OCI-LY3 (cell line): ENCODE results near the gene APBA1.

Experiments
- EZH2phosphoT487 ChIP-seq: fragments of 200-600 bp; shearing (Covaris generic); IDR thresholded peaks from 2 replicates; pipeline ENCODE4 v1.6.1; 2018; ENCODE audit warnings: antibody characterized with exemption, mixed run types, low read depth
- TF ChIP-seq, protein P1 (sequence below): fragments of 200-600, 300-600 bp; sonication (generic); IDR thresholded peaks from 2 replicates; pipeline ENCODE4 v1.5.1; 2014; ENCODE audit warnings: antibody characterized with exemption, low read length, low read depth

DNA sequence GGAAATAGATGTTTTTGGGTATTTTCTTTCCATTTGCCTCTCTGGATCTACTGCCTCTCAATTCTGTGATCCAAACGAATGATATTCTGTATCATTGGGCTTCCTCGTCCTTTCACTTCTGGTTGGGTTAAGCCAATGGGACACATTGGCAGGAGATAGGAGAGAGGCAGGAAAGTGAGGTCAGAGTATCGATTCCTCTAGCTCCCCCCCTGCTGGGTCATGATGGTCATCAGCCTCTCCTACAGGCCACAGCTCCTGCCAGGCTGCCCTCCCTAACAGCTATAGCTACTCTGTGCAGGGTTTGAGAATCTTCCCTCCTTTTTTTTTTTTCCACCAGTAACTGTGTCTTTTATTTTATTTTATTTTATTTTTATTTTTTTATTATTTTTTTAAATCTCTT, 39.4 kb downstream of the APBA1 start:
- TF ChIP-seq, protein P1, sequence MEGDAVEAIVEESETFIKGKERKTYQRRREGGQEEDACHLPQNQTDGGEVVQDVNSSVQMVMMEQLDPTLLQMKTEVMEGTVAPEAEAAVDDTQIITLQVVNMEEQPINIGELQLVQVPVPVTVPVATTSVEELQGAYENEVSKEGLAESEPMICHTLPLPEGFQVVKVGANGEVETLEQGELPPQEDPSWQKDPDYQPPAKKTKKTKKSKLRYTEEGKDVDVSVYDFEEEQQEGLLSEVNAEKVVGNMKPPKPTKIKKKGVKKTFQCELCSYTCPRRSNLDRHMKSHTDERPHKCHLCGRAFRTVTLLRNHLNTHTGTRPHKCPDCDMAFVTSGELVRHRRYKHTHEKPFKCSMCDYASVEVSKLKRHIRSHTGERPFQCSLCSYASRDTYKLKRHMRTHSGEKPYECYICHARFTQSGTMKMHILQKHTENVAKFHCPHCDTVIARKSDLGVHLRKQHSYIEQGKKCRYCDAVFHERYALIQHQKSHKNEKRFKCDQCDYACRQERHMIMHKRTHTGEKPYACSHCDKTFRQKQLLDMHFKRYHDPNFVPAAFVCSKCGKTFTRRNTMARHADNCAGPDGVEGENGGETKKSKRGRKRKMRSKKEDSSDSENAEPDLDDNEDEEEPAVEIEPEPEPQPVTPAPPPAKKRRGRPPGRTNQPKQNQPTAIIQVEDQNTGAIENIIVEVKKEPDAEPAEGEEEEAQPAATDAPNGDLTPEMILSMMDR, result no peak
- TF ChIP-seq EZH2phosphoT487, result no peak
